ENCODE measurements around the gene AJAP1.
A peak's percentile ranks its signal among the peaks of the same experiment; 100 is the strongest.

Gene AJAP1

DNA sequence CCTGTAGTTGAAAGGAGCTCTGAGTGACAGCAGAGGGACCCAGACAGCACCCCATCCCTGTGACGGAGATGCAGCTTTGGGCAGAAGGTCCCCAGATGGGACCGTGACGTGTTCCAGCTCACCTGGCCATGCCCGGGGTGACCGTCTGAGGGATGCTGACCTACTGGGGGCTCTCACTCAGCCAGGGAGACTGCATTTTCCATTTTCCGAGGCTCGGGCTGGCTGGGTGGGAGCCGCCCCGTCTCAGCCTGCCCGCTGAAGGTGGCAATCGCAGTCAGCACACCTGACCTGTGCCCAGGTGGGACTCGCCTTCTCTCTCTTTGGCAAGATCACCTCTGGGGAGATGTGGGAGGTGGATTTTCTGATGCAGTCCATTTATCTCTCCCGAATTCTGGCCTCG, 127.2 kb downstream of the AJAP1 start:
- DNase-seq = no peak

DNA sequence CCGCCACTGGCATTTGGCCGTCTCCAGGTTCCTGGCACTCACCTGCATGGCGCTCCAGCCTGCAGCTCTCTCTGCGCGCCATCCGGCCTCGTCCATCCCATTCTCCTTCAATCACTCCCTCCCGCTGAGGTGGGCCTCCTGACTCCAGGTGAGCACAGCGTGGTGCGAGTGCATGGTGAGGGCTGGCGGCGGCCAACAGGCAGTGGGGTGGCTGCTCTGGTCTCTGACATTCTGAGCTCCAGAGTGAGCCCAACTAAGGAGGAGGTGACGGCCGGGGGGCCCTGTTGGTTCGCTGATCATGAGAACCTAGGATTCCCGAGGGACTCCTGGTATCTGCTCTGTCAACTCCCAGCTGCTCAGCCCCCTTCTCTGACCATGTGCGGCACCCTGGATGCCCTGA, 130.4 kb downstream of the AJAP1 start:
- no peak for DNase-seq

DNA sequence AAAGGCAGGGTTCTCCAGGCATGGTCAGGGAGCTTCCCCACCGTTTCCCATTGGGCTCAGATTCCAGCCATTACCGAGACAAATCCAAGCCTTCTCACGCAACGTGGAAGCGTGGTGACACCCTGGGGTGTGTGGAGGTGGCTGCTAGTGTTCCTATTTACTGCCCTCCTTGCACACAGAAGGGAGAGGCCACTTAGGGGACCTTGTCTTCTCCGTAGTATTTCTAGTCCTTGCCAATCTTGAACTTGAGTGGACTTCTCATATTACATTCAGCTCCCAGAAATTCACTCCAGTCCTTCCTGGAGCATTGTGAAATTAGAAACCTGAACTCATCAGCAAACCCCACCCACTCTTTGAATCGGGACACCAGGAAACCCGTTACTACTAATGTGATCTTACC, 131.6 kb downstream of the AJAP1 start:
- peak; percentile 59 for DNase-seq

DNA sequence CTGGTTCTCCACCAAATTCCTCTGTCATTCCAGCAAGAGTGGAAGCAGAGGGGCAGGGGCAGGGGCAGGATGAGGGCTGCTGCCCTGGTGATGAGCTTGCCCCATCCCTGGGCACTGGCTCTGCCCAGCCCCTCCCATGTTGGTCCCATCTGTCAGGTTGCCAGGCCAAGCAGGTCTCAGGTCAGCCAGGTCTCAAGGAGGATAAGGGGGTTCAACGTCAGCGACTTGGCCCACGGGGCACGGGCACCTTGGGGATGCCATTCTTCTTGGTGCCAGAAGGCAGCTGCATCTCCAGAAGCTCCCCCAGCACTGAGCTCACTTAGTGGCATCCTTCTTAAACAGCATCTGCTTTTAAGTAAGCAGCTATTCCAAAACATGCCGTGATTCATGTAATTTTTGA, 133.1 kb downstream of the AJAP1 start:
- no peak for DNase-seq

DNA sequence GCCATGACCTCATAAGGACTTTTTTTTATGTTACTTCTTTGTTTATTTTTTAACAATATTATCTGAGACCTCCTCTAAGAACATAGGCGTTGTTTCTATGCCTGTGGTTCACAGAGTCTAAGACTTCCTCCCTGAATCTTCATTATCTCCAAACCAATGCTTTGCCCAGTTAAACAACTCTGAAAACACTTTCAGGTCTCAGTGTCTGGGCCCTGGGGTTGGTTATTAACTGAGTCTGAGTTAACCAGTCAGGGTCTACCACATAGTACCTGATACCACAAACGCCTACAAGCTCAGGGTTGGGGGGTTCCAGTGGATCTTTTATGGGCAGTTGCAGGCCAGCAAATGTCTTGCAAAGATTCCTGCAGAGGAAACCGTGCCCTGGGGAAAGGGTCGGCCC, 138.2 kb downstream of the AJAP1 start:
- no peak for DNase-seq

DNA sequence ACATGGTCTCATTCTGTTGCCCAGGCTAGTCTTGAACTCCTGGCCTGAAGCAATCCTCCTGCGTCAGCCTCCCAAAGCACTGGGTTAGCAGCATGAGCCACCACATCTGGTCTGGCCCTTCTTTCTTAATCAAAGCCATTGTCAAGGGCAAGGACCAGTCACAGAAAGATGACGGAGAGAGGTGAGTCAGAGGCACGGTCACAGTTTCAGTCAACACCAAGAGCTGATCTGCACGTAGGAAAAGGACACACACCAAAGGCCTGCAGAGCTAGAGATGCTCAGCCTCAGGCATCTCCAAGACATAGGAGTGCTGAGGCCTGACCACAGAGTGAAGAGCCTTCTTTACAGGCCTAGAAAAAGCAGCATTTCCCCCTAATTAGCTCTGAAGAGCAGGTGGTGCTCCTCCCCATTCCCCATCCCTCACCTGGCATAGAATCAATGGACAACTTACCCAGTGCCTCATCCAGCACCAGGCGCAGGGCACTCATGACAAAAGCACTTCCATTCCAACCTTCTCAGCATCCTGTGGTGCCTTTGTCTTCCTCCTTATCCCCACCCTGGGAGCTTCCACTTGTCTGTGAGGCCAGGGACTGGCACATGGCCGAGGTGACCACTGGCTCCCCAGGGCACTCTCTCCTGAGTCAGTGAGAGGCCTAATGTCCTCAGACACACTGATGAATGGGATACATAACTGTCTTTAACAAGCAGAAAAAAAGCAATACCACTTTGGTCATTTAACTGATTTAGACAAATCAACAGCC, 139.8 kb downstream of the AJAP1 start:
- DNase-seq = peak; percentile 95

DNA sequence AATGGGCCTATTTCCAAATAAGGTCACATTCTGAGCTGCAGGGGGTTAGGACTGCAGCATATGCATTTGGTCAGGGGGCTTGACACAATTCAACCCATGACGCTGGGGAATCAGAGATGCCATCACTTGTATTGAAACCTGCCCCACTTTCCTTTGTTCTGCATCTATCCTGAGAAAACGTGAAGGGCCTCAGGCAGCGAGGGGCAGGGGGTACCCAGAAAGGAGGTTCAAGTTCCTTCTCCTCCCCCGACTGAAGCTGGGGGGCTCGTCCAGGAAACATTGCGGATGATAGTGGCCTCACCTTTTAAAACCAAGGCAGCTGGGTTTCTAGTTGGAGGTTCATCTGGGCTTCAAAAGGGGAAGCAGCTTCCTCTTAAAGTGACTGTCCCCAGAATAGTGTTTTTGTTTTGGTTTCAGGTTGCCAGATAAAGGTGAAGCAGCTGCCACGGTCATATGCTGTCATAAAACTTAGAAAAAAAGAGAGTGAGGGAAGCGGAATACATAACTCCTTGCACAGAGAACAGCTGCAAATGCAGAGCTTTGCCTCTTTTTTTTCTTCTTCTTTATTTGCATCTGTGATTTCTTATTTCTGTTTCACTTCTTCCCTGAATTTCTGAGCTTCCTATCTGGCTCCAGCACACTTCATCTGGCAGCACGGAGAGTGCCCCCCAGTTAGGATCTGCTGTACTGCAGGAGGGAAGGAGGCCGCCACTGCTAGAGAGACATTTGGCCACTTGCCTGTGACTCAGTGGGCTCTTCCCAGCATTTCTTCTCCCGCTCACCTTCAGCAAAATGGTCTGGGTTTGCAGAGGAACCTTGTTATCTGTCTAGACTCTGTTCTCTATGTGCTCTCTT, 142.0 kb downstream of the AJAP1 start:
- no peak for DNase-seq

DNA sequence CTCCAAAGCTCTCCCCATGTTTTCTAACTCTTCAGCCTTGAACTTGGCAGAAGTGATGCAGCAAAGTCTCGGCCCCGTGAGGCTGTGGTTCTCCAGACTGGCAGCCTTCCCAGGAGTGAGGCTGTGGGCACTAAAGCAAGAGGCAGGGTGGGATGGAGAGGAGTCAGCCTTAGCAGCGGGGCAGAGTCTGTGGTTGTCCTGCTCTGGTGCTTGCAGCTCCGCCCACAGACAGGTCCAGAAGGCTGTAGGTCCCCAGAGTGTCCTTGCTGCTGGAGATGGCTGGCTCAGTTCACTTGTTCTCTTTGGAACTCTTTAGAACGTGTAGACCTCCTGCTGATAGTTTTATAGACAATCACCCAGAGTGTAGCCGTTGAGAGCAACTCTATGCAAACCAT, 142.6 kb downstream of the AJAP1 start:
- no peak for DNase-seq

DNA sequence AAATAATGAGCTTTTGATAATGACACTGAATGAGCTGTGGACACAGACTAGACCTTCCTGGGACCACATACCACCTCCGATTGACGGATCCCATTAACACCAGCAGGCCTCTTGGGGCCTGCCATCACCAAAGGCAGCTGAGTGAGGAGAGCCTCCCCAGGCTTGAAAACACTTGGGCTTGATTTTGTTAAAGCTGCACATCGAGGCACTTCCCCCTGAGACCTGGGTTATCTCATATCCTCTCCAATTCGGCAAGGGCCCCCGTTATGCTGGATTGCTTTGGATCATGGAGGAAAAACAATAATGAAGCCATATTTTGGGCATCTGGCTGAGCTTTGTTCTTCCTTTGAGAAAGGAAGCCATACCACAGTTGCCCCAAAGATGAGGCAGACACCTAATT, 143.0 kb downstream of the AJAP1 start:
- no peak for DNase-seq

DNA sequence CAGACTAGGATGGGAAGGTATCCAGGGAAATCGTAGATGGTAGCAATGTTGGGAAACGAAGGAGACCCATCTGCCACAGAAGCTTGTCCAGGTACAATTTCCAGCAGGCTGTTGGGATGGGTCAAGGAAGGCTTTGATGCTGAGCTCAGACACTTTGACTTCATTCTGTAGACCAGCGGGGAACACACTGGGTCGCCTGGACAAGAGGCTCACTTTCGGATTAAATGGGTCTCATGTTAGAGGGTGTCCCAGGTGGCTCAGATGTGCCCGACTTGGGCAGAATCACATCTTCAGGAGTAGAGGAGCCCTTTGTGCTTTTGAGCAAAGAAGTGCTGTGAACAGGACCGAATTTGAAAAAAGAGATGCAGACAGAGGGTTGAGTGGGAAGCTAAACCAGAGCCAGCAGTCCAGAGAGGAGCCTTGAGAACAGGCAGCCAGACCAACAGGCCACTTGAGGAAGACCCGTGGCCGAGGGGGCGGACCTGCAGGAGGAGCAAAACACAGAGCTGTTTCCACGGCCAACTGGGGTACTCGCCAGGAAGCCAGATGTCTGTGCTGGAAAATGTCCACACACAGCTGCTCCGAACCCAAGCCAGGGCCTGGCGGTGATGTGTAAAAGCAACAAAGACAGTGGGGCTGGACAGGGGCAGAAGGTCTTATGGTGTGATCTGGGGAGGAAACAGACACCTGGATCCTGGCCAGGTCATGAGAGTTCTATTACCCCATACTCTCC, 146.9 kb downstream of the AJAP1 start:
- DNase-seq = no peak

DNA sequence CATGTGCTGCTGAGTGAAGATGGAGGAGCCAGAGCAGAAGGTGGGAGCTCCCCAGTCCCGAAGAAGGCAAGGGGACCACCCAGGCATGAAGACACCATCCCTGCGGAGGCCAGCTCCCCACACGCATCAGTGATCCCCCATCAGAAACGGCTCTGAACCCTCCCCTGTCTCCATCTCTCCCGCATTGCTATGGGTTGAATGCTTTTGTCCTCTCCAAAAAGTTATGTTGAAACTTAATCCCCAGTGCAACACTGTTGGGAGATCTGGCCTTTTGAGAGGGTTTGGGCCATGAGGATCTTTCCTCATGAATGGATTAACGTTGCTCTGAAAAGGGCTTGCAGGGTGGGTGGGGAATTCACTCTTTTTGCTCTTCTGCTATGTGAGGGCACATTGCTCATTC, 147.6 kb downstream of the AJAP1 start:
- no peak for DNase-seq

DNA sequence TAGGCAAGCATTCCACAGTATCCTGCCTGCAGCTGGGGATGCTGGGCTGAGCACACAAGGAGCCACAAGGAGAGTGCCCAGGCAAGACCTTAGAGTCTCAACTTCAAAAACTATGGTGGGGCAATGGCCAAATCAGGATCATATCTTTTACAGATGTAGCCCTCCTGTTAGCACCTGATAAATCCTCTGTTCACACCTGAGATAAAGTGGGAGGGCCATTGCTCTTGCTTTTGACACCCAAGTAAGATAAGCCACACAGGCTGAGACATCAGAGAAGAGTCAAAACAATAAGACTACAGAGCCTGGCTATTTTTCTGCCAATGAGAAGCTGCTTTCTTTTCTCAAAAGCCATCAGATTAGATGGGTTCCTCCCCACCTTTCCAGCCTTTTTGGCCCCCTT, 148.9 kb downstream of the AJAP1 start:
- DNase-seq = no peak

DNA sequence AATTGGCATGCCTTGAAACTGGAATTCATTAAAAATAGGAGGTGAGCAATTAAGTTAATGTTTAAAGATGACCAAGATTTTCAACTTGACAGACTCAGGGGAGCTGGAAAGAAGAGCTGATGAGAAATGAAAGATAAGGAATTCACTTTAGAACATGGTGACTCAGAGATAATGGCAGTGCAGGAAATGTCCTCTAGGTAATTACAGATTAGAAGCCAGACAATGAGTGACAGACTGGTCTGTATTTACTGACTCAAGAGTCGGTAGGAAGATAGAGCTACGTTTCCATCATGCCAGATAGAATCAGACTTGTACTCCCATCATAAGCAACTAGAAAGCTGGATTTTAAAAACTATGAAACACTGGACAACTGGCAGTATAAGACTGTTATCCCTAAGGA, 151.6 kb downstream of the AJAP1 start:
- no peak for DNase-seq

DNA sequence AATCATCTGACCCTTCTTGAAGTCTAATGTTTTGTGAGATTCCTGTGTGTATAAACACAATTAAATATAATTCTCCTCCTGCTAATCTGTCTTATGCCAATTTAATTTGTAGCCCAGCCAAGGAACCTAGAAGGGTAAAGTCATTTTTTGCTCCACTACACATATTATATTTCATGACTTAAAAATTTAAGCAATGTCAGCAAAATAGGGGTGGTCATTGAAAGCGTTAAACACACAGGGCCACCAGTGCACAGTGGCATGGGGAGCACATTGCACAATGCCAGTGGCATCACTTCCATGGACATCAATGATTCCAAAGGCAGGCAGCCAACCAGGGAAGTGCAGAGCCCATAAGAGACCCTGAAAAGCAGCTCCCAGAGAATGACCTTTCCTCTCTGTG, 166.1 kb downstream of the AJAP1 start:
- no peak for DNase-seq

DNA sequence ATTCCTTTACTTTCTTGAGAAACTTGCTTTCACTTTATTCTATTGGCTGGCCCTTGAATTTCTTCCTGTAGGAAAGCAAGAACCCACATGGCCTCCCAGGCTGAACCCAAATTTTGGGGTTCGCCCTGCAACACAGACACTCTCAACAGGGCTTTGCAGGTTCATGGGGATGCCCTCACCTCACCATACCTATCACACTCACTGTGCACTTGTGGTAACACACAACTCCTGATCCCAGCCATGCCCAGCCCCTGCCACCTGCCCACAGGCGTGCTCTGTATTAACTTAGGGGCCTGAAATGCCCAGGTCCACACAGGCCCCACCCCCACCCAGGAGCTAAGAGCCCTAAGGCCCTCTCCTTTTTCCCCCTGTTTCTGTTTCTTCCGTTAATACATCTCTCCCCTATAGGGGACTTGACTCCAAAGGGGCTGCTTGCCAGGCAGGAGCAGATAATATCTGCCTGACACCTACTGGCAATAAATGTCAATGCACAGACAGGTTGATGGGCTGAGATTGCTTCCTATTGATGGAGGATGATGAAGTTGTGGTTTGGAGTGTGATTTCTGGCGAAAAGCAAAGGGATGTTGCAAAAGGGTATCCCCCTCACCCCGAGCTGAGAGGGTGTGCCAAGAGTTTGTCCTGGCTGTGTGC, 171.5 kb downstream of the AJAP1 start:
- no peak for DNase-seq

DNA sequence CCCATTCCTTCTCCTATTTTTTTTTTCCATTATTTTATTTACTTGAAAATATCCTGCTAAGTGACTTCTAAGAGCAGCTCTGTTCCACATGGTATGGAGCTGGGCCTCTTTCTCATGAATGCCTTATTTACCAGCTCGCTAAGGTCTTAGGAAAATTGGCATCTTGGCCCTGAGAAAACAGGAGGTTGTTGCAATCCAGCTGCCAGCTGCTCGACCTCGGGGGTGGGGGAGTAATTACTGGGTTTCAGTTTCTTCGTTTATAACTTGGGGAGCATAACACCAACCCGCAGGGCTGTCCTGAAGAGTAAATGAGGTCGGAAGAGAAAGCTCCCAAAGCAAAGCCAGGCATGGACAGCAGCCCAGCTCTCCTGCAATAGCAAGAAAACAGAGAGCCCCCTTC, 176.3 kb downstream of the AJAP1 start:
- DNase-seq = no peak

DNA sequence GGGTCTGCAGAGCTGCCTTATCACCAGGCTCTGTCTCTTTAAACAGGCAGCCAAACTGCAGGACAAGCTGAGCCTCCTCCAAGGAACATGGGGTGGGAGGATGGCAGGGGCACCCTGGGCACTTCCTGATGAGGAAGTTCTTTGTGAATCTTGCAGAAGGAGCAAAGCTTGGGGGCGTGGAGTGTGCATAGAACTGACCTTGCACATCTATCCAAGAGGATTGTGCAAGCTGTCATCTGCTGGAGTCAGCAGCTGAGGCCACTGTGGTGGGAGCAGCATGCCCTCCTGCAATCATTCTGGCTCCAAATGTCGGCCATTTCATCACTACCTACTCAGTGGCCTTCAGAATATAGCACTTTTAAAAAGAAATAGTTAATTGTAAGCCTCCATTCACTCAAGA, 182.2 kb downstream of the AJAP1 start:
- no peak for DNase-seq

DNA sequence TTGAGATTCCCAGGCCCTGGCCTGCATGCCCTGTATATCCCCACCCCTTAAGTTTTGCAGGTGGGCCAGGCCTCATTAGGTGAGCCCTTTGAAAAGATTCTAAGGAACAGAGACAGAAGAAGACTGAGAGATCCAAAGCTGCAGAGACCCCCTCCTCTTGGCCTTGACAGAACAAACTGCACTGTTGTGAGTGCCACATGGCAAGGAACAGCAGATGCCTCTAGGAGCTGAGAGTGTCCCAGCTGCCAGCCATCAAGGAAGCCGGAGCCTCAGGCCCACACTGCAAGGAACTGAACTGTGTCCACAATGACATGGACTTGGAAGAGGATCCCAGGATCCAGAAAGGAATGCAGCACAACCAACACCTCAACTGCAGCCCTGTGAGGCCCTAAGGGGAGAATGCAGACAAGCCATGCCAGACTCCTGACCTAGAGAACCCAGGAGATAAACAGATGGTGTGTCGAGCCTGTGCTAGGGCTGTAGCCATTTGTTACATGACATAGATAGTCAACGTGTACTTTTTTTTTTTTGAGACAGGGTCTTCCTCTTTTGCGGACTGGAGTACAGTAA, 182.7 kb downstream of the AJAP1 start:
- DNase-seq = no peak

DNA sequence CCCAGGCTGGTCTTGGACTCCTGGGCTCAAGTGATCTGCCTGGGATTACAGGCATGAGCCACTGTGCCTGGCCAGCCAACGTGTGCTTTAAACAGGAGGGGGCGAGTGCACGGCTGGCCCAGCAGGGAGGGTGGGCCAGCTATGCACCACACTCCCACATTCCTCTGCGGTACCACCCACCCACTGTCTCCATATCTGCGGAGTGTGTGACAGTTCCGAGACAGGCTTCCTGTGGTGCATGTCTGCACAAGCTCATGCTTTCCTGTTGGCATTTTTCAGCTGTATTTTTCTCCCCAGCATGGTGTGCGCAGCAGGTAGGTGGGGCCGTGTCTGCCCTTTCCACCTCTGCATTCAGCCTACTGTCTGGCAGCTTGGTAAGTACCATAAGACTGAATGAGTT, 183.3 kb downstream of the AJAP1 start:
- no peak for DNase-seq

DNA sequence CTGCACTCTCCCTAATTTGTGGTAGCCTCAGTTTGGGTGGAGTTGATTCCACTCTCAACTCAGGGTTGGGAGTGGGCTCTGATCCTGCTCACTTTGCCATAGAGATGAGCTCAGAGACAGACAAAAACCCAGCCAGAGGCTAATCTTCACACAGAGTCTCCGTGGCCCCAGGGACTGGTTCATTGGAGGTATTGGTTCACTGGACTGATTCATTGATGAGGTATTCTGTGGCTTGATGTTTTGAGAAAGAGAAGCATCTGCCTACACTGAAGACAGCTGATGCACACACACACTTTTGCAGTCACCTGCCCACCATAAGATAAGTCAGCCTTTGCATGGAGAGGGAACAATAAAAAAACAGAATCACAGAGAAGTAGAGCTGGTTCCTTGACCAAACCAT, 183.8 kb downstream of the AJAP1 start:
- no peak for DNase-seq
